ENCODE results near the gene LSAMP.

The LSAMP gene

GRCh38 chr3:116356056-116356455, 89.2 kb downstream of the LSAMP start:
- no peak for DNase-seq (ENCODE audit: low read depth, low spot score)

GRCh38 chr3:116354382-116354781, 90.9 kb downstream of the LSAMP start:
- no peak for DNase-seq (ENCODE audit: low read depth, low spot score)

- DNase-seq (ENCODE audit: low read depth, low spot score): no peak
Observed at GRCh38 chr3:116350119-116350733, 95.1 kb downstream of the LSAMP start.

GRCh38 chr3:116348216-116348615, 97.1 kb downstream of the LSAMP start:
- no peak for DNase-seq (ENCODE audit: low read depth, low spot score)

- DNase-seq (ENCODE audit: low read depth, low spot score): no peak
Observed at GRCh38 chr3:116342499-116342898, 102.8 kb downstream of the LSAMP start.

- DNase-seq (ENCODE audit: low read depth, low spot score): no peak
Observed at GRCh38 chr3:116341899-116342298, 103.4 kb downstream of the LSAMP start.

GRCh38 chr3:116341381-116341780, 103.9 kb downstream of the LSAMP start:
- DNase-seq (ENCODE audit: low read depth, low spot score): no peak

GRCh38 chr3:116340680-116341216, 104.5 kb downstream of the LSAMP start:
- no peak for DNase-seq (ENCODE audit: low read depth, low spot score)

GRCh38 chr3:116339441-116340028, 105.8 kb downstream of the LSAMP start:
- peak; percentile 76 for DNase-seq (ENCODE audit: low read depth, low spot score)

- DNase-seq (ENCODE audit: low read depth, low spot score): no peak
Observed at GRCh38 chr3:116338713-116339112, 106.6 kb downstream of the LSAMP start.

- no peak for DNase-seq (ENCODE audit: low read depth, low spot score)
Observed at GRCh38 chr3:116337229-116337628, 108.1 kb downstream of the LSAMP start.

- no peak for DNase-seq (ENCODE audit: low read depth, low spot score)
Observed at GRCh38 chr3:116331380-116331779, 113.9 kb downstream of the LSAMP start.

GRCh38 chr3:116322750-116323375, 122.4 kb downstream of the LSAMP start:
- DNase-seq (ENCODE audit: low read depth, low spot score): peak; percentile 67

GRCh38 chr3:116318370-116318769, 126.9 kb downstream of the LSAMP start:
- no peak for DNase-seq (ENCODE audit: low read depth, low spot score)

- DNase-seq (ENCODE audit: low read depth, low spot score): no peak
Observed at GRCh38 chr3:116316771-116317170, 128.5 kb downstream of the LSAMP start.

- DNase-seq (ENCODE audit: low read depth, low spot score): peak; percentile 47
Observed at GRCh38 chr3:116314476-116314875, 130.8 kb downstream of the LSAMP start.

- no peak for DNase-seq (ENCODE audit: low read depth, low spot score)
Observed at GRCh38 chr3:116306720-116307119, 138.6 kb downstream of the LSAMP start.

GRCh38 chr3:116306149-116306548, 139.1 kb downstream of the LSAMP start:
- DNase-seq (ENCODE audit: low read depth, low spot score): no peak

- no peak for DNase-seq (ENCODE audit: low read depth, low spot score)
Observed at GRCh38 chr3:116302087-116302747, 143.1 kb downstream of the LSAMP start.

GRCh38 chr3:116301422-116301821, 143.9 kb downstream of the LSAMP start:
- peak; percentile 68 for DNase-seq (ENCODE audit: low read depth, low spot score)

- DNase-seq (ENCODE audit: low read depth, low spot score): peak; percentile 36
Observed at GRCh38 chr3:116300226-116300625, 145.1 kb downstream of the LSAMP start.

GRCh38 chr3:116299646-116300081, 145.6 kb downstream of the LSAMP start:
- peak; percentile 20 for DNase-seq (ENCODE audit: low read depth, low spot score)

All from astrocyte of the hippocampus (primary cell).